Natural killer cell (primary cell): ENCODE data around the gene TECTA. TPM values are rescaled to one million over a fixed set of nuclear protein-coding genes. Genes with fewer than 3 reads are reported as not detected.
"Not testable (repeated sequence)": the region's sequence is repeated elsewhere in the genome, so short reads cannot be mapped to it uniquely, and the experiment has no call there.

Experiments used
- ATAC-seq, 3 donors: fragments of 150-1000 bp in 2 of 3; fragments of 200-7000 bp in 1 of 3; cut with Tn5 transposase; 1 replicate in 1 of 3; 2 replicates in 2 of 3; pipeline ENCODE4 v1.10.0; 2021; ENCODE audit warnings: mild to moderate bottlenecking in 2 of 3, moderate library complexity in 2 of 3
- DNase-seq, 2 donors: peaks; one replicate each; pipeline versions ENCODE4 v3.0.0 to v3.0.0-alpha.2; 2013 to 2021; ENCODE audit warnings: mixed read lengths in 1 of 2
- H3K27ac ChIP-seq: one replicate; pipeline ENCODE4 v1.5.1; 2013; ENCODE audit warnings: mild to moderate bottlenecking, low read length
- H3K27me3 ChIP-seq: one replicate; pipeline ENCODE4 v1.6.1; 2013; ENCODE audit warnings: low read length; ENCODE audit not compliant: control insufficient read depth, insufficient read depth
- H3K36me3 ChIP-seq: one replicate; pipeline ENCODE4 v1.6.1; 2013; ENCODE audit warnings: low read length; ENCODE audit not compliant: control insufficient read depth, insufficient read depth
- H3K4me1 ChIP-seq: one replicate; pipeline ENCODE4 v1.6.1; 2013; ENCODE audit warnings: low read length; ENCODE audit not compliant: control insufficient read depth, insufficient read depth
- H3K4me3 ChIP-seq: one replicate; pipeline ENCODE4 v1.5.1; 2013; ENCODE audit warnings: low read length
- H3K9me3 ChIP-seq: one replicate; pipeline ENCODE4 v1.6.1; 2013; ENCODE audit warnings: low read length; ENCODE audit not compliant: control insufficient read depth, insufficient read depth
- H3K27ac Mint-ChIP-seq, 2 donors: one replicate each; pipeline ENCODE4 v1.8.0; 2022; ENCODE audit warnings: mild to moderate bottlenecking in 2 of 2, mixed read lengths in 2 of 2, moderate library complexity in 1 of 2
- H3K27me3 Mint-ChIP-seq, 2 donors: one replicate each; pipeline ENCODE4 v1.8.0; 2022; ENCODE audit warnings: low read depth in 2 of 2, mixed read lengths in 2 of 2
- H3K36me3 Mint-ChIP-seq: one replicate; pipeline ENCODE4 v1.8.0; 2022; ENCODE audit warnings: mixed read lengths
- H3K4me1 Mint-ChIP-seq, 2 donors: one replicate each; pipeline ENCODE4 v1.8.0; 2022; ENCODE audit warnings: mixed read lengths in 2 of 2
- H3K4me3 Mint-ChIP-seq: one replicate; pipeline ENCODE4 v1.8.0; 2022; ENCODE audit warnings: mild to moderate bottlenecking, moderate library complexity, mixed read lengths
- H3K9me3 Mint-ChIP-seq, 2 donors: one replicate each; pipeline ENCODE4 v1.8.0; 2022; ENCODE audit warnings: mixed read lengths in 2 of 2
- WGBS: methylation state at CpG from one replicate; pipeline ENCODE4 v1.1.7; 2013; ENCODE audit warnings: missing lambda C conversion rate; ENCODE audit not compliant: insufficient coverage; 5-methylcytosine and 5-hydroxymethylcytosine counted together
- intact Hi-C: fragments of 100-400 bp; cut with micrococcal nuclease; formaldehyde crosslinking; loops from one replicate; pipeline ENCODE4 v1.14.2; 2022
- total RNA-seq, 4 donors: library from RNA; stranded (reverse); fragments of 120-200 nt in 1 of 4; gene quantifications; one replicate each; pipeline versions ENCODE4 v1.2.3 to v1.2.4, GENCODE V29; 2013 to 2022
- TF ChIP-seq, protein P1 (sequence below): fragments of 200-600 bp; IDR thresholded peaks from one replicate; pipeline ENCODE4 v1.8.0; 2022; ENCODE audit warnings: antibody characterized with exemption

Gene TECTA
- total RNA-seq, 3 donors from 2014 or later (not counting 1 experiment from before 2014, with no cell fraction given): 0.50 to 0.57 (median 0.56) TPM

DNA sequence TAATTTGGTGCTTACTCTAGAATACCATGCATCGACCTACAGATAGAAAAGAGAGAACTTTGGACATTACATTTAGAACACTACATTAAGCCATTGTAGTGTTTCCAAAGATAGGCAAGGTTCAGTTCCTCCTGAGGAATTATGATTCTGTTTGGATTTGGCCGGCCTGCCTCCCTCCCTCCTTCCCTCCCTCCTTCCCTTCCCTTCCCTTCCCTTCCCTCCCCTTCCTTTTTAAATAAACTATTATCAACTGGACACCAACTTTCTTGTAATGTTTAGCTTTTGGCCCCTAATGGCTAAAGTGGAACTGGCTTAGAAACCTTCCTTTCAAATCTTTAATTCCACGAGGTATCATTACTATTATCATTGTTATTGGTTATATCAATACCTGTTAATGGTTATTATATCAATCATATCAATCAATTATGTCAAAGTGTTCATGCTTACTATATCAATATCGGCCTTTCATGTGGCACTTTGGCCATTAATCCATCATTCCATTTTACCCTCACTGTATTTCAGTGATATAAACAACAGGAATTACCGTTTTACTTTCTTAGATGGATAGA lies 60.4 kb downstream of the TECTA start:
- Histone ChIP-seq H3K4me1 (no peaks in the 10 kb centered on the region), H3K9me3 (no peaks in the 10 kb centered on the region), H3K4me3 (no peak overlapping the region), H3K27ac (no peak overlapping the region), H3K36me3 (no peaks in the 10 kb centered on the region), H3K27me3 (no peaks in the 10 kb centered on the region)
- Mint-ChIP-seq H3K27ac (no peak overlapping the region), H3K4me3 (no peak overlapping the region), H3K27me3 (peaks cover 0 to 7% of the 10 kb centered on the region in 2 donors), H3K4me1 (no peaks in the 10 kb centered on the region), H3K9me3 (no peaks in the 10 kb centered on the region), H3K36me3 (no peaks in the 10 kb centered on the region)
- no peak for ATAC-seq
- TF ChIP-seq, protein P1, sequence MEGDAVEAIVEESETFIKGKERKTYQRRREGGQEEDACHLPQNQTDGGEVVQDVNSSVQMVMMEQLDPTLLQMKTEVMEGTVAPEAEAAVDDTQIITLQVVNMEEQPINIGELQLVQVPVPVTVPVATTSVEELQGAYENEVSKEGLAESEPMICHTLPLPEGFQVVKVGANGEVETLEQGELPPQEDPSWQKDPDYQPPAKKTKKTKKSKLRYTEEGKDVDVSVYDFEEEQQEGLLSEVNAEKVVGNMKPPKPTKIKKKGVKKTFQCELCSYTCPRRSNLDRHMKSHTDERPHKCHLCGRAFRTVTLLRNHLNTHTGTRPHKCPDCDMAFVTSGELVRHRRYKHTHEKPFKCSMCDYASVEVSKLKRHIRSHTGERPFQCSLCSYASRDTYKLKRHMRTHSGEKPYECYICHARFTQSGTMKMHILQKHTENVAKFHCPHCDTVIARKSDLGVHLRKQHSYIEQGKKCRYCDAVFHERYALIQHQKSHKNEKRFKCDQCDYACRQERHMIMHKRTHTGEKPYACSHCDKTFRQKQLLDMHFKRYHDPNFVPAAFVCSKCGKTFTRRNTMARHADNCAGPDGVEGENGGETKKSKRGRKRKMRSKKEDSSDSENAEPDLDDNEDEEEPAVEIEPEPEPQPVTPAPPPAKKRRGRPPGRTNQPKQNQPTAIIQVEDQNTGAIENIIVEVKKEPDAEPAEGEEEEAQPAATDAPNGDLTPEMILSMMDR: no peak
- WGBS: 86% methylated on average over 3 of the region's 5 CpGs
- intact Hi-C loops: no loop called here
- DNase-seq: no peak

DNA sequence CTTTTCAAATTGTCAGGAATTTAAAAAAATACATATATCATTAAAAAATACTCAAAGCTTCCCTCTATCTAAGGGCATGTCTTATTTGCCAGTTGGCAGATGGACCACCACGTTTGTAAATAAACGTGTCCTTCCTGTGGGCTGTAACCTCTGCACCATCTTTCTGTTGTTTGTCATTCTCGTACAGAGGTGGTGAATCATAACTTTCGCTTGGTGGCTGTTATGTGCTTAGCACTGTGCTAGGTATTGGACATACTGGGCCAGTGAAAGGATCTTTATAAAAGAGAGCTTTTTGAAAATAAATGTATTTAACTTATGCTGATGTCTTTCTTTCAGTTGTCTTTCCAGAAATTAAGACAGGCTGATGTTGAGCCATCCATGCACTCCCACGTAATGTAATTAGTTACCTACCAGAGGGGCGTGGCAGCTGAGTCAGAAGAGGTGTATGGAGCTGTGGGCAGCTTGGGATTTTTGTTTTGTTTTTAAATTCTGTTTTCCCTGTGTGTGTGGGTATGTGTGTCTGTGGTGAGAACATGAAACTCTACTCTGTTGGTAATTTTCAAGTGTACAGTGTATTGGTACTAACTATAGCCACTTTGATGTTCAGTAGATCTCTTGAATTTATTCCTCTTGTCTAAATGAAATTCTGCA lies 62.7 kb downstream of the TECTA start:
- WGBS: 67% methylated on average over 6 of the region's 6 CpGs
- H3K36me3 ChIP-seq: no peaks in the 10 kb centered on the region
- DNase-seq (no peak), ATAC-seq (no peak)
- TF ChIP-seq, protein P1: no peak
- H3K9me3 Mint-ChIP-seq: no peaks in the 10 kb centered on the region
- no peak overlapping the region for H3K27ac Mint-ChIP-seq
- no peak overlapping the region for H3K4me3 ChIP-seq
- intact Hi-C loops: no loop called here
- no peak overlapping the region for H3K27ac ChIP-seq
- H3K4me3 Mint-ChIP-seq: no peak overlapping the region
- H3K36me3 Mint-ChIP-seq: no peaks in the 10 kb centered on the region
- H3K9me3 ChIP-seq: no peaks in the 10 kb centered on the region
- H3K4me1 ChIP-seq: no peaks in the 10 kb centered on the region
- H3K4me1 Mint-ChIP-seq: no peaks in the 10 kb centered on the region
- no peaks in the 10 kb centered on the region for H3K27me3 ChIP-seq
- H3K27me3 Mint-ChIP-seq: peaks cover 0 to 12% of the 10 kb centered on the region in 2 donors

DNA sequence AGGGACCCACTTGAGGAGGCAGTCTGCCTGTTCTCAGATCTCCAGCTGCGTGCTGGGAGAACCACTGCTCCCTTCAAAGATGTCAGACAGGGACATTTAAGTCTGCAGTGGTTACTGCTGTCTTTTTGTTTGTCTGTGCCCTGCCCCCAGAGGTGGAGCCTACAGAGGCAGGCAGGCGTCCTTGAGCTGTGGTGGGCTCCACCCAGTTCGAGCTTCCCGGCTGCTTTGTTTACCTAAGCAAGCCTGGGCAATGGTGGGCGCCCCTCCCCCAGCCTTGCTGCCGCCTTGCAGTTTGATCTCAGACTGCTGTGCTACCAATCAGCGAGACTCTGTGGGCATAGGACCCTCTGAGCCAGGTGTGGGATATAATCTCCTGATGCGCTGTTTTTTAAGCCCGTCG lies 76.6 kb downstream of the TECTA start:
- DNase-seq, H3K27ac Mint-ChIP-seq, H3K9me3 ChIP-seq, H3K4me3 ChIP-seq, H3K27ac ChIP-seq, H3K4me3 Mint-ChIP-seq, intact Hi-C loops, H3K27me3 ChIP-seq, H3K4me1 Mint-ChIP-seq, ATAC-seq, H3K4me1 ChIP-seq, H3K36me3 ChIP-seq: not testable (repeated sequence)
- Mint-ChIP-seq H3K27me3 (peaks cover 3 to 15% of the 10 kb centered on the region in 2 donors), H3K36me3 (peaks cover 22% of the 10 kb centered on the region), H3K9me3 (peaks cover 13 to 15% of the 10 kb centered on the region in 2 donors)
- WGBS: 92% methylated on average over 8 of the region's 10 CpGs

DNA sequence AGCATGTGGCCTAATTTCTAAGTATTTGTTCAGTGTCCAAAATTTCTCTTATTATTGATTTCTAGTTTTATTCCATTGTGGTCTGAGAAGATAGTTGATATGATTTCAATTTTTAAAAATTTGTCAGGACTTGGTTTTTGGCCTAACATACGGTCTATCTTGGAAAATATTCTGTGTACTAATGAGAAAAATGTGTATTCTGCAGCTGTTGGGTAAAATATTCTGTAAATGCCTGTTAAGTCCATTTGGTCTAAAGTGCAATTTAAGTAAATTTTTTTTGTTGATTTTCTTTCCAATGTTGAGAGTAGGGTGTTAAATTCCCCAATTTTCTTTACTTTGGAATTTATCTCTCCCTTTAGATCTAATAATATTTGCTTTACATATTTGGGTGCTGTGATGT lies 78.3 kb downstream of the TECTA start:
- H3K36me3 Mint-ChIP-seq: peaks cover 22% of the 10 kb centered on the region
- no peak overlapping the region for H3K27ac ChIP-seq
- peaks cover 13 to 15% of the 10 kb centered on the region in 2 donors for H3K9me3 Mint-ChIP-seq
- no peak overlapping the region for H3K4me3 Mint-ChIP-seq
- no peaks in the 10 kb centered on the region for H3K27me3 ChIP-seq
- no peak overlapping the region for H3K27ac Mint-ChIP-seq
- H3K27me3 Mint-ChIP-seq: peaks cover 5 to 15% of the 10 kb centered on the region in 2 donors
- TF ChIP-seq, protein P1: no peak
- H3K4me1 Mint-ChIP-seq: no peaks in the 10 kb centered on the region
- no peak overlapping the region for H3K4me3 ChIP-seq
- H3K9me3 ChIP-seq: no peaks in the 10 kb centered on the region
- ATAC-seq (no peak), DNase-seq (no peak)
- H3K36me3 ChIP-seq: no peaks in the 10 kb centered on the region
- no peaks in the 10 kb centered on the region for H3K4me1 ChIP-seq
- 86% methylated on average over 1 of the region's 1 CpG for WGBS
- intact Hi-C loops: no loop called here
